NCI-H2227 (cell line): ENCODE results near the gene CLCNKB.
"Not testable (repeated sequence)": the region's sequence is repeated elsewhere in the genome, so short reads cannot be mapped to it uniquely, and the experiment has no call there.

ENCODE experiments used
- DNase-seq: peaks from one replicate; lab custom pipeline; 2025; ENCODE audit not compliant: unreplicated experiment; lab: John Stamatoyannopoulos, UW

The CLCNKB gene

DNA sequence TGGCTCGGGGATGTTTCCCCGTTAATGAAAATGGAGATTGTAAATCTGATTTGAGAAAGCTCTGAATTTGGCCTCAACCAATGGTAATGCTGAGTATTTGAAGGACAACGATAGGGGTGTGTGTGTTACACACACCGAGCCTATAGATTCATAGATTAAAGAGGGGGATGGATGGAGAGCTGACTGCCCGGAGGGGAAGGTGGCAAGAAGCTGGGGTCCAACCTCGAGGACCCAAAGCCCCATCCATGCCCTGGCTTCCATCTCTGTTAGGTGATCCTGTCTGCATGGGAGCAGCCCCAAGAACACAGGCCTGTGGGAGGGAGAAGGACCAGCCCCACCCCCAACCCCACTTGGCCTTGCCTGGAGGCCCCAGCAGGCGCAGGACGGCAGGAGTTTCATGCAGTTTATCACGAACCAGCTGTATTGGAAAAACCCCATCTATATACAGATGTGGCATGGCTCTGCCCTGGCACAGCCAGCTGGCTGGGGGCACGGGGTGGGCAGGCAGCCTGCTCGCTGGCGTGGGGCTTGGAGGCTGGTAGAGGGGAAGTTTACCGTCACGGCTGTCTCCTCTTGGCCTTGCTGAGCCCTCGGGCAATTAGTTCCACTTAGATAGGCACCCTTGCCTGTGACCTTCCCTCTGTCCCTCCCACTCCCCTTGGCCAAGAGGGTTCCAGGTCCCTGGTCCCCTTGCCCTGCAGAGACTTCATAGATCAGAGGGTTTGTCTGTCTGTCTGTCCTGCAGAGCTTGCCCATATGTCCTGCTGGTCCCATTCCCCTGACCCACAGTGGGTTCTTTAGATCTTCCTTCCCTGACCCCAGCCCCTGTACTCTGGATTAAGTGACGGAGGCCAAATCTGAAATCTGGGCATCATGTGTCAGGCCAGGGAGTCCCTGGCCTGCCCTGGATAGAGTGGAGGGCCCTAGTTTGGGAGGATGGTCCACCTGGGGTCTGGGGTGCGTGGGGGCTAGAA, 28.8 kb upstream of the CLCNKB start:
- peak; percentile 28 for DNase-seq

DNA sequence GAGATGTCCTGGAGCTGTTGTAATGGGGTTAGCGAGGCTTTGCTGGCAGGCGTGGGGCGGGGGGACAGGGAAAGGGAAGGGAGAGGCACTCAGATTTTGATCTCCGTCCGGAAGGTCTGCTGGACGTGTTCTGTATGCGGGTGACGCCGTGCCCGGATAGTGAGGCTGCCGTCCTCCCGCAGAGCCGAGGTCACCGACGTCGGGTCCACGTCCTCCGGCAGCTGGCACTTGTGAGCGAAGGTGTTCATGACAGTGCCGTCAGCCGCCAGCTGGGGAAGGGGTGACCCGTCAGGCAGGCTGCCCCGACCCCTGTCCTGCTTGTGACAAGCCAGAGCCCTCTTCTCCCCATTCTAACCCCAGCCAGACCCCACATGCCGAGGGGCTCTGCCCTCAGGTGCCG, 28.1 kb upstream of the CLCNKB start:
- no peak for DNase-seq

DNA sequence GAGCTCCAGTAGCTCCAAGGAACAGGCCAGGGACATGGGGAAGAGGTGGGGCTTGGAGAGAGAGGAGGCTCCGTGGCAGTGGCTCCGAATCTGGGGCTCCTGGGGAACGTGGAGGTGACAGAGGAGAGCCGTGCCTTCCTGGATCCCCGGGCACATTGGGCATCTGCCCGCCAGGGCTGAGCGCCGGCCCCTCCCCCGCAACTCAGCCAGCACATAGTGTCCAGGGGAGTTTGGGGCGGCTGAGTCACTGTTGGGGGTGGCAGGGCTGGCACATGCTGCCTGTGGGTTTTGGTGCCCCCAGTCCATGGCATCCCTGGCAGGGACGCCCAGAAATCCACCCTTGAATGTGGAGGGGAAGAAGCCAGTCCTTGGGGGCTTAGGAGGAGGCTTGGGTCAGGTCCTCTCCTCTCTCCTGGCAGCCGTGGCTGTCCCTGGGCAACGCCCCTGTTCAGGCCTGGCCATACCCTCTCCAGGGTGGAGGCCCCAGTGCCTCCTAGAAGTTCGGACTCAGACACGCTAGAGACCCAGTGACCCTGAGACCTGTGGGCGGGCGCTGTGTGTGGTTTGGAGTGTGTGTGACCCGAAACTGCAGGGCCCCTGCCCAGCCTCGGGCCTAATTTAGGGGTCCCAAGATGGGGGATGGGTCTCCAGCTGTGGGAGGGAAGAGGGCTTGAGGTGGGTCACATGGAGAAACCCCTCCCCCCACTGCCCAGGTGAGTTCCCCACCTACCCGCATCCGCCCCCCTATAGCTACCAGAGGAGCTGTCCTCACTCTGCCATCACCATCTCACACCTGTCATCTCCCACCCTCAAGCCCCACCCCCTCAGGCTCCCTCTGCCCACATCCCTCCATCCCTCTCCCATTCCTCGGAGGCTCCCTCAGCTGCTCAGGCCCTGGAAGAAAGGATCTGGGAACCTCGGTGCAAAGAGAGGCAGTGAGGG, 27.4 kb upstream of the CLCNKB start:
- DNase-seq, result no peak

DNA sequence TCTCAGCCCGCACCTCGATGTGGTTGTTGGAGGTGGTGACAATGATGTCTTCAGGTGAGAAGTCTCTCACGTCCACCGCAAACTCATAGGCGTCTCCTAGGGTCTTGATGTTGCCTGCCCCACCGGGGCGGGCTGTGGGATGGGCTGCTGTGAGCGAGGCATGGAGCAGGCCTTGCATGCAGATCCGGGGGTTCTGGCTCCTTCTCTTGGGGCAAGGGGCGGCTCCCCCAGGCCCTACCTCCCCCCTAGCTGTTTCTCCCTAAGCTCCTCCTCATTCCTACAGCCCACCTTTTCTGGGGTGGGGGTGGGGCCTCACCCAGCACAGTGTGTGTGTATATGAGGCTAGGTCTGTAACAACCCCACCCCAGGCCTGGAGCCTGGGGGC, 26.5 kb upstream of the CLCNKB start:
- no peak for DNase-seq

DNA sequence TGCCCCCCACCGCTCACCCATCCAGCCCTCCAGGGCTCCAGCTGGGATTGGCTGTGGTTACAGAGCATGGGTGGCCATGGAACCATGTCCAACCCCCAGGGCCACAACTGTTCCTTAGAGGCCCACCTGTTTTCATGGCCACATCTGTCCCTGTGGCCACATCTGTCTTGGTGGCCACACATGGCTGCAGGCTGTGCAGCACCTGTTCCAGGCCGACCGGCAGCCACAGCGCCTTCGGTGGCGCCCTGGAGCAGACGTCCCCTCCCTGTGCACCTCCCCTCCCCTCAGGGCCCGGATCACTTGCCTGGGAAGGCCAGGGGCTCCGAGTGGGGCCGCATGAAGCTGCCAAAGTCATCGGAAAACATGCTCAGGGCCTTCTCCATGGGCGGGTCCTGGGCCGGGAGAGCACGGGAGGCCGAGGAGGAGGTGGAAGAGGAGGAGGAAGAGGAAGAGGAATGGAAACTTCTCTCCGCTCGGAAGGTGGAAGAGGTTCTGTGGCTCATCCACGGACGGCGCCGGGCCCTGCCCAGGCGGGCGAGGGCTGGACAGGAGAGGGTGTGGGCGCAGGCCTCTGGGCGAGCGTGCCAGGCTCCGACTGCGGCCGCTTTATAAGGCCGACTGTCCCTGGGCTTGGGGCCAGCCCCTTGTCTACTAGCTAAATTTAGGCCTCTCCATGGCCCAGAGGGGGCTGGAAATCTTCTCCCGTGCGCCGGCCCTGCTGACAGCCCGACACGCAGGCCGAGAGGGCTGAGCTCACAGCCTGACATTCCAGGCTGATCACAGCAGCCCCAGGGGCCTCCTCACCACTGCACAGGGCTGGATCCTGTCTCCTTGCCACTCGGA, 25.9 kb upstream of the CLCNKB start, which contains the start of gene HSPB7:
Gene HSPB7 (minus strand): TSS at position 583 of the 843 bp plus-strand sequence. CDS start 80 bp downstream, at position 503.
- DNase-seq, result no peak

DNA sequence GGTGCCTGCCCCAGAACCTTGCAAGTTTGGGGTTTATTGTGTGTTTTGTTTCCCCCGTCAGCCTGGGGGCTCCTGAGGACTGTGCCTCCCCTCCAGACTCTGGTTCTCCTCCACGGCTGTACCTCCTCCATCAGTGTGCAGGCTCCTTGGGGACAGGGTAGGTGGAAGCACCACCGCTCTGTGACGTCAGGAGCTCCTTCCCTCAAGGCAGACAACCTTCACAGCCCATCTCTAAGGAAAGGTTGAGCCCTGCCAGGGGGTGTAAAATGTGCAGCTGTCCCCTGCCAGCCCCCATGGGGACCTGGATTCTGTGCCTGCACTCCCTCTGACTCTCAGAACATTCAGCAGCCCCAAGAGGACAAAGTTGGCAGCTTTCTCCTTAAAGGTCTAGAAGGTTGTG, 25.3 kb upstream of the CLCNKB start:
- no peak for DNase-seq

DNA sequence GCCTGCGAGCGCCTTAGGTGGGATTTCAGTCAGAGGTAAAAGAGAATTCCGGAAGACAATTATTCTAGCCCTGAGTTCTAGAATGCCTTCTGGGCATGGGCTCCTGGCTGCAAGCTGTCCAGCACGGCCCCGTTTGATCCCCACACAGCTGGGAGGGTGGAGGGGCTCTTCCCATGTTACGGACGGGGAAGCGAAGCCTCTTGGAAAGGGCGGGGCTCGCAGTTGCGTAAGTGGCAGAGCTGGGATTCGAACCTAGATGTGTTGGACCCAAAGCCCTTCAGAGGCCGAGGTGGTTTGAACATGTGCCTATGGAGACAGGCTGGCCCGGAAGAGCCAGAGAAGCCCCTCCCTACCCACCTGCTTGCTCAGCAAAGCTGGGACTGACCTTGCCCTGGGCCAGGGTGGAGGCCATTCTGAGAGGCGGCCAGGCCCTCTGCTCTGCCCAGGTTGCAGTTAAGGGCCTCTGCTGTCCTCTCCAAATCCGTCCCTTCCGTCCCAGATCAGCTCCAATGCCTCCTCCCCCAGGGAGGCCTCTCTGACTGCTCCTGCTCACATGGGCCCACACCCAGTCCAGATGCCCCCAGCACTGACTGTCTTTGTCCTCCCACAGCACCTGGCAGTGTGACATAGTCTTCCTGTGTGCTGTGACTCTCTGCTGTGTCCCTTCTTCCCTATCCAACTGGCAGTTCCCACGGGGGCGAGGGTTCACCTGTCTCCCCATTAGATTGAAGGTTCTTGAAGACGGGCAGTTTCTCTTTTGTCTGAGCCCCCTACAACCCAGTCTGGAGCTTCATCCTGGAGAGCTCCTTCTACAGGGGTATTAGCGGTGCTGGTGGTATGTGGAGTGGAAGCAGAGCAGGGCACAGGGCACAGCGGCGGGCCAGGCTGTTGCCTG, 24.6 kb upstream of the CLCNKB start:
- no peak for DNase-seq

DNA sequence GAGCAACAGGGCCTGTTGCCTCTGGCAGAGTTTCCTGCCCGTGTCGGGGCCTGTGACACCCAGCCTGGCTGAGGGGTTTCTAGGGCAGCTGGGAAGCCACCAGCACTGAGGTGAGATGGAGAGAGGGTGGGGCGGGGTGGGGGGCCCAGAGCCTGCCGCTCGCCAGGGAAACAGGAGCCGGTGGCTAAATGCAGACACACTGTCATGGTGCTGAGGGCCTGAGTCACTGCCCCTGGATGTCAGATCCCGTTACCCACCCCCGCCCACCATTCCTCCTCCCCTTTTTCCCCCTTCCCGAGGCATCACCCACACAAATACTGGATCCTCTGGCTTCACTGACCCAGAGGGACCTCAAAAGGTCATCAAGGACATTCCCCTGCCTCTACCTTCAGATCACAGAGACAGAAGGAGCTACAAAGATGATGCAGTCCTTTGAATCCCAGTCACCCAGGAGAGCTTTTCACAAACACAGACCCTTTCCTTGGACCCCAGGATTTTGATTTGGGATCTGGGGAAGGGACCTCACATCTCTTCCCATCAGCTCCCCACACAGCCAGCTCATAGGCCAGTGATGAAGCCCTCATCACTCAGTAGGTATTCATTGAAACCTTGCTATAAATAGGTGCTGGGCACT, 23.8 kb upstream of the CLCNKB start:
- DNase-seq, result no peak

DNA sequence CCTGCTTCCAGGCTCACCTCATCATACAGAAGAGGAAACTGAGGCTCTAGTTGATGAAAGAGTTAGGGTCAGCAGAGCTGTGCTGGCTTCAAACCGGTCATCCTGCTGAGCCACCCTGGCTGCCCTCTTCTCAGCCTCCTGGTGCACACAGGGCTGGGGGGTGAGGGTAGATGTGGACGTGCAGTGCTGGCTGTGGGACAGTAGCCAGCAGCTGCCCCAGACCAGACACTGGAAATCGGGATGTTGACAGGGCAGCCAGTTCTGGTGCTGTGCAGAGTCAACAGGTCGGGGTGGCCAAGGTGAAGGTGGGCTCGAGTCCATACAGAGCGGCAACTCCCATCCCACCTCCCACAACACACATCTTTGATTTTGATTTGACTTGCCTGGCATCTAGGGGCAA, 23.3 kb upstream of the CLCNKB start:
- no peak for DNase-seq

DNA sequence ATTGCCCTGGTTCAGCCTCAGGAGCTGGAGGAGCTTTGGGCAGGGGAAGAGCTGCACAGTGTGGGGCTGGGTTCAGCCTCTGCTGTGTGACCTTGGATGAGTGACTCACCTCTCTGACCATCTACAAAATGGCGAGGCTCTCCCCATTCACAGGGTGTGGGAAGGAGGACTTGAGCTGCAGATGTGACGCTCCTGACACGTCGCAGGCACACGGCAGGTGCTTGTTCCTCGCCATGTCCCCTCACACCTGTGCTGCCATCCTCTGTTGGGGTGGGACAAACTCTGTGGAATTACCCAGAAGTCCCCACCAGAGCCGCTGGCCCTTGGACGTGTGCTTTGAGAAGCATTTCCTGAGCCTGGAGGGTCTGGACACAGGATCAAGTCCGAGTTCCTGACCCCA, 22.7 kb upstream of the CLCNKB start:
- DNase-seq, result not testable (repeated sequence)

DNA sequence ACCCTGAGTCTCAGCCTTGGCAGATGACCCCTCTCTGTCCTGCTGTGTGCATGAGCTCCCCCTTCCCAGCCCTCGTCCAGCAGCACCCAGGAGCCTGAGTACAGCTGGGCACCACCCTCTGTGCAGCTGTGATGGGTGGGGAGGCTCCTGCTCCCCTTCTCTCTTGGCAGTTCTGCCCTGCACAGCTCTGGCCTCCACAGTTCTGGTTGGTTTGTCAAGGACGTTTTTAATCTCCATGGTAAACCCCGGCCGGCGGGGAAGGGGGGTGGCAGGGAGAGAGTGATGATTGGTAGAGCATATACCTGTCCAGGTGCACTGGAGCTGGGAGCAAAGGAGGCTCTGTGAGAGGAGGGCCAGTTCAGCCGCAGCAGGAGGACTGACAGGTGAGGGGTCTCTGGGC, 21.9 kb upstream of the CLCNKB start, which contains the start of gene CLCNKA:
Gene CLCNKA (plus strand): TSS at position 356 of the 400 bp plus-strand sequence. CDS start 584 bp downstream, outside the sequence.
- no peak for DNase-seq

DNA sequence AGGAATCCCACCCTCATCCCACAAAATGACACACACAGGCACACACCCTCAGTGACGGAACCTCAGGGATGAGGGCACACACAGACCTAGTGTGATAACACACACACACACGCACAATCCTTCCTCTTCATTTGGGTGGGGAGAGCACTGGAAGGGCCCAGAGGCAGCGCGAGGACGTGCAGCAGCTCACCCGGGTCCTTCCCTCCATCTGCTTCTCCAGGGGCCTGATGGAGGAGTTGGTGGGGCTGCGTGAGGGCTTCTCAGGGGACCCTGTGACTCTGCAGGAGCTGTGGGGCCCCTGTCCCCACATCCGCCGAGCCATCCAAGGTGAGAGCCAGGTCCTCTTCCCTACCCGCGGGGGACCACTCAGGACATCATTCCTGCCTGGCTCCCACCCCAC, 21.2 kb upstream of the CLCNKB start:
- DNase-seq, result no peak

DNA sequence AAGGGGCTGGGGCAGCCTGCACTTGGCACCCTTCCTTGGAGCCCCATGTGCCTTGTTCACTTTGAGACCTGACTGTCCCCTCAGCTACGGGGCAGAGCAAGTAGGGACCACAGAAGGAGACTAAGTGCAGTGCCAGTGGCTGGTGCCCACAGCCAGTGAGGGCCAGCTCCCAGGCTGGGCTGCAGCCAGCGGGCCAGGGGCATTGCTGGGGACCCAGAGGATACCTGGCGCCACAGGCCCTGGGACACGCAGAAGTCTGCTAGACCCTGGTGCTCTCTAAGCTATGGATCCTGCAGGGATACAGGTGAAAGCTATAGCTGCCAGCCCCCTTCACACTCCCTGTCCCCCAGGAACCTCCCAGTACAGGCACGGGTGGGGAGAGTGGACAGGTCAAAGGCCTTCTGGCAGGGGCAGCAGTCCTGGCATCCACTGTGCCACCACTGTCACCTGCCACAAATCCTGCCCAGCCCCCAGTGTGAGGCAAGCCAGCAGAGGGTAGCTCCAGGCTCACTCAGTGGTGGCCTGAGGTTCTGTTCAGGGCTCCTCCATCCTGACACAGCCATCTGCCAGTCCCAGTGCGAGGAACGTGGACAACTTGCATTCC, 20.4 kb upstream of the CLCNKB start:
- DNase-seq, result no peak

DNA sequence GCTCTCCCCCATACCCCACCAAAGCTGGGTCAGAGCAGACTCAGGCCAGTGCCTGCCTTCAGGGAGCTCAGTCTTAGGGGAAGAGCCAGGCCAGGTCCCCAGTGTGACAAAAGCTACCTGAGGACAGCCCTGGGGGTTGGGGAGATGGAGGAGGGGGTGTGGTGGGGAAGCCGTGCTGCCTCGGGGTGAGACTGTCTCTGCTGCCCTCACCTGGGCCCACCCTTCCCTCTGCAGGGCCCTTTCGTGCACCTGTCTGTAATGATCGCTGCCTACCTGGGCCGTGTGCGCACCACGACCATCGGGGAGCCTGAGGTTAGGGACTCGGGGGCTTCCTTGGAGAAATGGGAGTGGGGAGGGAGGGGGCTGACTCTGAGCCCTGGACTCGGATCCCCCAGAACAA, 17.3 kb upstream of the CLCNKB start:
- not testable (repeated sequence) for DNase-seq

DNA sequence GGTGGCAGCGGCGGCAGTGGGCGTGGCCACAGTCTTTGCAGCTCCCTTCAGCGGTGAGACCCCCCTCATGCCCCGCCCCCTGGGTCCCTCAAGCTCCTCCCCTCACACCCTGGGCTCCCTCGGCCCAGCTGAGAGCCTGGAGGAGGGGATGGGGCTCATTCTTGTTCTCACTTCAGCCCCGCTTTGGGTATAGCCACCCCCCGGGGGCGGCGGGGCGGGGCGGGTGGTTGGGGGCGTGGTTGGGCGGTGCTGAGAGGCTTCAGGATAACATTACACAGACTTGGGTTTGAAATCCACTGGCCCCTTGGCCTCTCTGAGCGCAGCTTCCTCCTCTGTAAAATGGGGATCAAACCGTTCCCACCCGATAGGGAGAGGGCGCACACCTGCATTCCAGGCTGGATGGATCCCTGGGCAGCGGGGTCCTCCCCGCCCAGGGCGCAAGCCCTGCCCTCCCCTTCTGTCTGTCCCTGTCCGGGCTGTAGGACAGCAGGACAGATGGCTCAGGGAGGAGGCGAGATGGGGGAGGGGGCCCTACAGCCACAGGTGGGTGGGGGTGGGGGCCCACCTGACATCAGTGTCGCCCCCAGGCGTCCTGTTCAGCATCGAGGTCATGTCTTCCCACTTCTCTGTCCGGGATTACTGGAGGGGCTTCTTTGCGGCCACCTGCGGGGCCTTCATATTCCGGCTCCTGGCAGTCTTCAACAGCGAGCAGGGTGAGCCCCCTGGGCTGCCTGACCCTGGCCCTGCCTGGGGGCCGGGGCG, 16.7 kb upstream of the CLCNKB start:
- DNase-seq, result peak; percentile 61

DNA sequence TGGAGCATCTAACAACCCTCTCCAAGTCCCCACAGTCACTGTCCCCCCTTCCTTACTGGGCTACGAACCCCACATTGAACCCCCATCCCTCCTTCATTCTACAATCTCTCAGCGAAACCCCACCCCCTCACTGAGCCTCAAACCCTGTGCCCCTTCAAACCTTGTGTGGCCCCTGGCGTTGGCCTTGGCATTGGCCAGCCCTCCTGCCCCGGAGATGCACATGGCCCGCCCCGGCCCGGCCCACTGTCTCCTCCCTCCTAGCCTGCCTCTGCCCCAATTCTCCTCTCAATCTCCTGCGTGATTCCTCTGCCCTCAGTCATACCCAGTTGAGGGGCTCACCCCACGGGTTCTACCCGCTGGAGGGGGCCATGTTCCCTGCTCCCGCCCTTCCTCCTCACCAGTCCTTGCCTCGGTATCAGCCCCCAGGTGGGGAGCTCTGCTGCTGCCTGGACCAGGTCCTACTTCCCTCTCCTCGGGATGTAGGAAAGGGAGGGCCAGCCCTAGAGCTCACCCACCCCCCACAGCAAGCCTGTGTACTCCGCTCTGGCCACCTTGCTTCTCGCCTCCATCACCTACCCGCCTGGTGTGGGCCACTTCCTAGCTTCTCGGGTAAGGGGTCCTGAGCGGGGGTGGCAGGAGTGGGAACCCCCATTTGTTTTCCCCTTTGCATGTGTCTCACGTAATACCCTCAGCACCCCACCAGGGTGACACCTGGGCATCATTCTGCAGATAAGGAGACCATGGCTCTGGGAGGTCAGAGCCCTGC, 15.2 kb upstream of the CLCNKB start:
- DNase-seq, result no peak

DNA sequence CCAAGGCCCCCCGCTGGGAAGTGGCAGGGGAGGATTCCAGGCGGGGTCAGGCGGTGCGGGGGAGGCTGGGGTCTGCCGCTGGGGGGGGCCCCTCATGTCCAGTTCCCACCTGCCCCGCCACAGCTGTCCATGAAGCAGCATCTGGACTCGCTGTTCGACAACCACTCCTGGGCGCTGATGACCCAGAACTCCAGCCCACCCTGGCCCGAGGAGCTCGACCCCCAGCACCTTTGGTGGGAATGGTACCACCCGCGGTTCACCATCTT, 14.6 kb upstream of the CLCNKB start:
- not testable (repeated sequence) for DNase-seq

DNA sequence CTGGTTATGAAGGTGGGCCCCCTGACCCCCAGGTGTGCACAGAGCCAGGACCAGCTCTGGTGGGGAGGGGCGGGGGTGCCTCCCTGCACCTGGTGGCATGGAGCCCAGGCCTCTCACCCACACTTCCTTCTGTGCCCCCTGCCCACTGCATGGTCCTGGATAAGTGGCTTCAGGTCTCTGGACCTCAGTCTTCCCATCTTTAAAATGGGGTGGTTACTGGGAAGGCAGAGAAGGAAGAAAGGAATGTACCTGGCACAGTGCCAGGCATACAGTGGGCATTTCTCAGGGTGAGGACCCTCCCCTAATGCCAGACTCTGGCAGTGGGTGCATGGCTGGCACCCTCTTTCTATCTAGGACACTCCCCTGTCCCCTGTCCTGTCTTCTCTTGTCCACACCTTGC, 14.3 kb upstream of the CLCNKB start:
- no peak for DNase-seq
